ENCODE results near the gene ZNF451.

- TF ChIP-seq EZH2phosphoT487 (IDR thresholded peaks at IDR 0.05; ENCODE audit: insufficient read depth, low read depth) (no peak), EZH2 (IDR thresholded peaks at IDR 0.05; ENCODE audit: insufficient read depth, poor library complexity, severe bottlenecking) (no peak)
Observed at GRCh38 chr6:57108691-57109090, 18.7 kb downstream of the ZNF451 start.
